Stomach (tissue), 4 donors: ENCODE results near the gene FOLR2.

Experiments
- EP300 ChIP-seq: sonication (generic); formaldehyde crosslinking; IDR thresholded peaks from one replicate; pipeline ENCODE4 v1.6.1; 2017; ENCODE audit warnings: antibody characterized with exemption
- POLR2A ChIP-seq, 4 donors: fragments of 450-650 bp; IDR thresholded peaks; one replicate each; pipeline ENCODE4 v1.6.1; 2016; ENCODE audit warnings: antibody characterized with exemption in 4 of 4, control low read depth in 2 of 4, mild to moderate bottlenecking in 1 of 4, moderate library complexity in 1 of 4
- POLR2AphosphoS5 ChIP-seq, 3 donors: sonication (generic); formaldehyde crosslinking; IDR thresholded peaks; one replicate each; pipeline ENCODE4 v1.6.1; 2016; ENCODE audit warnings: antibody characterized with exemption in 3 of 3
- TF ChIP-seq, protein P1 (sequence below), 7 experiments: fragments of 450-650 bp in 4 of 7; fragments of 200-600 bp in 3 of 7; sonication (generic) in 3 of 7; IDR thresholded peaks; one replicate each; pipeline ENCODE4 v1.5.1; 2016 to 2019; ENCODE audit warnings: antibody characterized with exemption in 7 of 7, control low read depth in 2 of 7, mild to moderate bottlenecking in 1 of 7

- TF ChIP-seq EP300 = no peak
- TF ChIP-seq, protein P1, sequence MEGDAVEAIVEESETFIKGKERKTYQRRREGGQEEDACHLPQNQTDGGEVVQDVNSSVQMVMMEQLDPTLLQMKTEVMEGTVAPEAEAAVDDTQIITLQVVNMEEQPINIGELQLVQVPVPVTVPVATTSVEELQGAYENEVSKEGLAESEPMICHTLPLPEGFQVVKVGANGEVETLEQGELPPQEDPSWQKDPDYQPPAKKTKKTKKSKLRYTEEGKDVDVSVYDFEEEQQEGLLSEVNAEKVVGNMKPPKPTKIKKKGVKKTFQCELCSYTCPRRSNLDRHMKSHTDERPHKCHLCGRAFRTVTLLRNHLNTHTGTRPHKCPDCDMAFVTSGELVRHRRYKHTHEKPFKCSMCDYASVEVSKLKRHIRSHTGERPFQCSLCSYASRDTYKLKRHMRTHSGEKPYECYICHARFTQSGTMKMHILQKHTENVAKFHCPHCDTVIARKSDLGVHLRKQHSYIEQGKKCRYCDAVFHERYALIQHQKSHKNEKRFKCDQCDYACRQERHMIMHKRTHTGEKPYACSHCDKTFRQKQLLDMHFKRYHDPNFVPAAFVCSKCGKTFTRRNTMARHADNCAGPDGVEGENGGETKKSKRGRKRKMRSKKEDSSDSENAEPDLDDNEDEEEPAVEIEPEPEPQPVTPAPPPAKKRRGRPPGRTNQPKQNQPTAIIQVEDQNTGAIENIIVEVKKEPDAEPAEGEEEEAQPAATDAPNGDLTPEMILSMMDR (IDR thresholded peaks at IDR 0.05) = no peak
- no peak for TF ChIP-seq POLR2AphosphoS5 (IDR thresholded peaks at IDR 0.05)
- no peak for TF ChIP-seq POLR2A (IDR thresholded peaks at IDR 0.05)
Measured at GRCh38 chr11:72230764-72231365, 14.3 kb downstream of the FOLR2 start.
